Measurements from ENCODE around the gene AGPAT3. TPM values are rescaled to one million over a fixed set of nuclear protein-coding genes. Genes with fewer than 3 reads are reported as not detected.

AGPAT3 gene
- total and polyA plus RNA-seq, 10 of the 15 experiments (the other 5 are each of a cell fraction or from before 2014, with no cell fraction given): 1.2 to 110 (median 30.8) TPM

DNA sequence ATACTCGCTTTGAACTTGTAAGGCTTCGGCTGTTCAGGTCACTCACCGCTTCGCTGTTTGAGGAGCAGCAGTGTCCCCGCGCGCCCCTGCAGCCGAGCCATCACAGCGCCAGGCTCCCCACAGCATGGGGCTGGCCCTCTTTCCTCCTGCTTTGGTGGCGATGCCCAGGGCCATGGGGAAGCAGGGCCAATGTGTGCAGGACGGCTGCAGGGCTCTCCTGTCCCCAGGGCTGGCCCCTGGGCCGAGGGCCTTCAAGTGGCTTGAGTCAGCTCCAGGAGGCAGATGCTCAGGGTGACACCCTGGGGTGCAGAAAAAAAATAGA is 108.6 kb downstream of the AGPAT3 start:
- DNase-seq (ENCODE audit: low read depth, low spot score): no peak
- no peak overlapping the region for H3K4me2 ChIP-seq (ENCODE audit: control insufficient read depth, insufficient read depth)
- BruUV-seq (replicated peaks): no TSS peak
- 82% methylated on average over 12 of the region's 12 CpGs for WGBS (ENCODE audit: insufficient coverage, insufficient replicate concordance, low lambda C conversion rate, missing lambda C conversion rate)
- H3K79me2 ChIP-seq (ENCODE audit: control insufficient read depth, insufficient read depth, low read length): no peaks in the 10 kb centered on the region; the same call in none of the 2 replicates
- H3K27ac ChIP-seq (ENCODE audit: control insufficient read depth, insufficient read depth): no peak overlapping the region
- CTCF ChIA-PET: interaction anchor here (1.6 kb wide), 1 partner anchor 35 kb away, joined by 4 read pairs; no protein-coding TSS in a partner anchor
- H3K4me3 ChIP-seq: no peak overlapping the region
- TF ChIP-seq EED (IDR thresholded peaks at IDR 0.05; ENCODE audit: low read depth) (no peak), TARDBP (IDR thresholded peaks at IDR 0.05; ENCODE audit: borderline replicate concordance) (no peak), MLLT1 (IDR thresholded peaks at IDR 0.05) (no peak), ZNF217 (IDR thresholded peaks at IDR 0.05) (no peak), ZNF207 (IDR thresholded peaks at IDR 0.05; ENCODE audit: borderline replicate concordance) (no peak), MEF2B (IDR thresholded peaks at IDR 0.05; ENCODE audit: partially characterized antibody, poor library complexity, severe bottlenecking) (no peak), PML (IDR thresholded peaks at IDR 0.05; ENCODE audit: low read length) (no peak), POU2F2 (IDR thresholded peaks at IDR 0.05; ENCODE audit: borderline replicate concordance, low read depth, low read length) (no peak), NRF1 (conservative IDR thresholded peaks at IDR 0.05; ENCODE audit: low read depth, low read length) (no peak)
- TF ChIP-seq, protein P1, sequence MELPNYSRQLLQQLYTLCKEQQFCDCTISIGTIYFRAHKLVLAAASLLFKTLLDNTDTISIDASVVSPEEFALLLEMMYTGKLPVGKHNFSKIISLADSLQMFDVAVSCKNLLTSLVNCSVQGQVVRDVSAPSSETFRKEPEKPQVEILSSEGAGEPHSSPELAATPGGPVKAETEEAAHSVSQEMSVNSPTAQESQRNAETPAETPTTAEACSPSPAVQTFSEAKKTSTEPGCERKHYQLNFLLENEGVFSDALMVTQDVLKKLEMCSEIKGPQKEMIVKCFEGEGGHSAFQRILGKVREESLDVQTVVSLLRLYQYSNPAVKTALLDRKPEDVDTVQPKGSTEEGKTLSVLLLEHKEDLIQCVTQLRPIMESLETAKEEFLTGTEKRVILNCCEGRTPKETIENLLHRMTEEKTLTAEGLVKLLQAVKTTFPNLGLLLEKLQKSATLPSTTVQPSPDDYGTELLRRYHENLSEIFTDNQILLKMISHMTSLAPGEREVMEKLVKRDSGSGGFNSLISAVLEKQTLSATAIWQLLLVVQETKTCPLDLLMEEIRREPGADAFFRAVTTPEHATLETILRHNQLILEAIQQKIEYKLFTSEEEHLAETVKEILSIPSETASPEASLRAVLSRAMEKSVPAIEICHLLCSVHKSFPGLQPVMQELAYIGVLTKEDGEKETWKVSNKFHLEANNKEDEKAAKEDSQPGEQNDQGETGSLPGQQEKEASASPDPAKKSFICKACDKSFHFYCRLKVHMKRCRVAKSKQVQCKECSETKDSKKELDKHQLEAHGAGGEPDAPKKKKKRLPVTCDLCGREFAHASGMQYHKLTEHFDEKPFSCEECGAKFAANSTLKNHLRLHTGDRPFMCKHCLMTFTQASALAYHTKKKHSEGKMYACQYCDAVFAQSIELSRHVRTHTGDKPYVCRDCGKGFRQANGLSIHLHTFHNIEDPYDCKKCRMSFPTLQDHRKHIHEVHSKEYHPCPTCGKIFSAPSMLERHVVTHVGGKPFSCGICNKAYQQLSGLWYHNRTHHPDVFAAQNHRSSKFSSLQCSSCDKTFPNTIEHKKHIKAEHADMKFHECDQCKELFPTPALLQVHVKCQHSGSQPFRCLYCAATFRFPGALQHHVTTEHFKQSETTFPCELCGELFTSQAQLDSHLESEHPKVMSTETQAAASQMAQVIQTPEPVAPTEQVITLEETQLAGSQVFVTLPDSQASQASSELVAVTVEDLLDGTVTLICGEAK (IDR thresholded peaks at IDR 0.05; ENCODE audit: borderline replicate concordance): no peak
- TF ChIP-seq, protein P2, sequence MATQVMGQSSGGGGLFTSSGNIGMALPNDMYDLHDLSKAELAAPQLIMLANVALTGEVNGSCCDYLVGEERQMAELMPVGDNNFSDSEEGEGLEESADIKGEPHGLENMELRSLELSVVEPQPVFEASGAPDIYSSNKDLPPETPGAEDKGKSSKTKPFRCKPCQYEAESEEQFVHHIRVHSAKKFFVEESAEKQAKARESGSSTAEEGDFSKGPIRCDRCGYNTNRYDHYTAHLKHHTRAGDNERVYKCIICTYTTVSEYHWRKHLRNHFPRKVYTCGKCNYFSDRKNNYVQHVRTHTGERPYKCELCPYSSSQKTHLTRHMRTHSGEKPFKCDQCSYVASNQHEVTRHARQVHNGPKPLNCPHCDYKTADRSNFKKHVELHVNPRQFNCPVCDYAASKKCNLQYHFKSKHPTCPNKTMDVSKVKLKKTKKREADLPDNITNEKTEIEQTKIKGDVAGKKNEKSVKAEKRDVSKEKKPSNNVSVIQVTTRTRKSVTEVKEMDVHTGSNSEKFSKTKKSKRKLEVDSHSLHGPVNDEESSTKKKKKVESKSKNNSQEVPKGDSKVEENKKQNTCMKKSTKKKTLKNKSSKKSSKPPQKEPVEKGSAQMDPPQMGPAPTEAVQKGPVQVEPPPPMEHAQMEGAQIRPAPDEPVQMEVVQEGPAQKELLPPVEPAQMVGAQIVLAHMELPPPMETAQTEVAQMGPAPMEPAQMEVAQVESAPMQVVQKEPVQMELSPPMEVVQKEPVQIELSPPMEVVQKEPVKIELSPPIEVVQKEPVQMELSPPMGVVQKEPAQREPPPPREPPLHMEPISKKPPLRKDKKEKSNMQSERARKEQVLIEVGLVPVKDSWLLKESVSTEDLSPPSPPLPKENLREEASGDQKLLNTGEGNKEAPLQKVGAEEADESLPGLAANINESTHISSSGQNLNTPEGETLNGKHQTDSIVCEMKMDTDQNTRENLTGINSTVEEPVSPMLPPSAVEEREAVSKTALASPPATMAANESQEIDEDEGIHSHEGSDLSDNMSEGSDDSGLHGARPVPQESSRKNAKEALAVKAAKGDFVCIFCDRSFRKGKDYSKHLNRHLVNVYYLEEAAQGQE (IDR thresholded peaks at IDR 0.05; ENCODE audit: low read depth, low read length): no peak
- no peak for ATAC-seq
- in situ Hi-C loops (cut with MboI): no loop called here
- POLR2A ChIA-PET: interaction anchor here (1.3 kb wide), 1 partner anchor 163 kb away, joined by 3 read pairs; no protein-coding TSS in a partner anchor
- SMC1A ChIA-PET (ENCODE audit: uncharacterized antibody, unreplicated experiment): interaction anchor here (1.1 kb wide), 1 partner anchor 165 kb away, joined by 3 read pairs; no protein-coding TSS in a partner anchor
- H3K36me3 ChIP-seq (ENCODE audit: control insufficient read depth in 2 of 2, insufficient read depth in 2 of 2, low read length in 1 of 2): peaks cover 25% of the 10 kb centered on the region in 2 experiments; a peak in 3 of 4 replicates
- intact Hi-C loops (cut with micrococcal nuclease; ENCODE audit: unreplicated experiment): no loop called here
- H3K4me1 ChIP-seq (ENCODE audit: control insufficient read depth, insufficient read depth, low read length): peaks cover 6% of the 10 kb centered on the region
- no peak overlapping the region for H3K9ac ChIP-seq (ENCODE audit: control insufficient read depth, insufficient read depth, low read length)
- no peaks in the 10 kb centered on the region for H4K20me1 ChIP-seq (ENCODE audit: control insufficient read depth, insufficient read depth)
- no peak overlapping the region for H2AFZ ChIP-seq (ENCODE audit: control insufficient read depth, low read depth, low read length)
- H3K27me3 ChIP-seq (replicated peaks in 1 of 2; ENCODE audit: control insufficient read depth in 2 of 2, insufficient read depth in 2 of 2, low read length in 1 of 2): no peaks in the 10 kb centered on the region
- no peaks in the 10 kb centered on the region for H3K9me3 ChIP-seq (replicated peaks; ENCODE audit: control insufficient read depth, insufficient read depth, low read length)
- no peak for FAIRE-seq
- RAD21 ChIA-PET (ENCODE audit: unreplicated experiment): no interaction called here
